GM21390 (cell line): ENCODE results near the gene NEK5.
"Not testable (repeated sequence)": the region's sequence is repeated elsewhere in the genome, so short reads cannot be mapped to it uniquely, and the experiment has no call there.

ENCODE experiments used
- ATAC-seq: cut with Tn5 transposase; IDR thresholded peaks from one replicate; pipeline ENCODE4 v1.9.1; 2021; ENCODE audit not compliant: unreplicated experiment

The NEK5 gene, protein sequence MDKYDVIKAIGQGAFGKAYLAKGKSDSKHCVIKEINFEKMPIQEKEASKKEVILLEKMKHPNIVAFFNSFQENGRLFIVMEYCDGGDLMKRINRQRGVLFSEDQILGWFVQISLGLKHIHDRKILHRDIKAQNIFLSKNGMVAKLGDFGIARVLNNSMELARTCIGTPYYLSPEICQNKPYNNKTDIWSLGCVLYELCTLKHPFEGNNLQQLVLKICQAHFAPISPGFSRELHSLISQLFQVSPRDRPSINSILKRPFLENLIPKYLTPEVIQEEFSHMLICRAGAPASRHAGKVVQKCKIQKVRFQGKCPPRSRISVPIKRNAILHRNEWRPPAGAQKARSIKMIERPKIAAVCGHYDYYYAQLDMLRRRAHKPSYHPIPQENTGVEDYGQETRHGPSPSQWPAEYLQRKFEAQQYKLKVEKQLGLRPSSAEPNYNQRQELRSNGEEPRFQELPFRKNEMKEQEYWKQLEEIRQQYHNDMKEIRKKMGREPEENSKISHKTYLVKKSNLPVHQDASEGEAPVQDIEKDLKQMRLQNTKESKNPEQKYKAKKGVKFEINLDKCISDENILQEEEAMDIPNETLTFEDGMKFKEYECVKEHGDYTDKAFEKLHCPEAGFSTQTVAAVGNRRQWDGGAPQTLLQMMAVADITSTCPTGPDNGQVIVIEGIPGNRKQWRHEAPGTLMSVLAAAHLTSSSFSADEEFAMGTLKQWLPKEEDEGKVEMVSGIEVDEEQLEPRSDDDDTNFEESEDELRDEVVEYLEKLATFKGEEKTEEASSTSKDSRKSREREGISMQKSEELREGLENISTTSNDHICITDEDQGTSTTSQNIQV

DNA sequence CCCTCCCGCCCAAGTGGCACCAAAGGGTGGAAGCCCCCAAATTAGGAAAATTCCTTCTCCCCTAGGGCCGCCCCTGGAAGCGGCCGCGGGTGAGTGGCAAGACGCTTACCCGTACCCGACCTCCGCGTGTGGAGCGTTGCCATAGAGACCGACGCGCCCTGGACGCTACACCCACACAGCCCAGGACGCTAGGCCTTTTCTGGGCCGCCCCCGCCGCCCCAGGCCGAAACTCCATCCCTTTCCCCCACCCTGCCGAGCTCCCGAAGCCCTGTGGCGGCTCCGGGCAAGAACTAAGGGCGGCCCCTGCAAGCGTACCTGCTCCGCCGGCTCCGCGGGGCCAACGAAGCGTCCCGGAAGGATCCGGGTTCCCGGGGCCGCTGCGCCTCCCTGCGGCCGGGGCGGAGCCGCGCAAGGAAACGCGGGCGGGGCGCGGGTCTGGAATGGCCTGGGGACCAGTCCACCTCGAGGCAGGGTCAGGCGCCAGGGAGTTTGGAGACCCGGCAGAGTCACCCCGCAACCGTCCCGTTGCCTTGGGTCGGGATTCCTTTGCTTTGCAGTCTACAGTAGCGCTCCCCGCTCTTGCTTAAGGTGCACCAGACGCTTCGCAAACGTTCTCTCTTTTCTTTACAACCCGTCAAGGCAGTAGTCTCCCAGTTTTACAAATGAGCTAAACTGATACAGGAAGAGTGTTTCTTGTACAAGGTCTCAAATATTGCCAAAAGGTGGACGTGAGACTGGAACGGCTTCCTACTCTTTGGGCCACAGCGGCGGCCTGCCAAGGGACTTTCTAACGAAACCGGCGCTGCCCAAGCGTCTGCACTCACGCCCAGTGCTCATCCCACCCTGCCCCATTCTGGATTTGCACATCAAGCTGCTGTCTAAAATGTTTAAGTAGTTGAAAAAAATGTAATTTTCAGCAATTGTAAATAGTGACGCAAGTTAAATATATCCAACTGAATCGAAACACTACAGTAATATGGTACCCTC lies at the start of gene NEK5:
NEK5 (minus strand) TSS at position 360 of the 987 bp plus-strand sequence. CDS start 1,591 bp downstream, outside the sequence.
- peak; percentile 61 for ATAC-seq

DNA sequence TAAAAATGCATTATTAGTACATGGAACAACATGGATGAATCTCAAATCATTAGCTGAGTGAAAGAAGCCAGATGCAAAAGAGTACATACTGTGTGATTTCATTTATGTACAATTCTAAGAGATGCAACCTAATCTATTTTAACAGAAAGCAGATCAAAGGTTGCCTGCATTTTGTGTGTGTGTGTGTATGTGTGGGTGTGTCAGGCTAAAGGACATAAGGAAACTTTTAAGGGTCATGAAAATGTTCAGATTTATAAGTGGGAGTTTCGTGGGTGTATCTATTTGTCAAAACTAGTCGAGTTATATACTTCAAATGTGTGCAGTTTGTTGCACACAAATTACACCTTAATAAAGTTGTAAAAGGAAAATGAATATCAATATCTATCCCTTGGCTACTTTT lies 48.4 kb upstream of the NEK5 start:
- ATAC-seq, result no peak

DNA sequence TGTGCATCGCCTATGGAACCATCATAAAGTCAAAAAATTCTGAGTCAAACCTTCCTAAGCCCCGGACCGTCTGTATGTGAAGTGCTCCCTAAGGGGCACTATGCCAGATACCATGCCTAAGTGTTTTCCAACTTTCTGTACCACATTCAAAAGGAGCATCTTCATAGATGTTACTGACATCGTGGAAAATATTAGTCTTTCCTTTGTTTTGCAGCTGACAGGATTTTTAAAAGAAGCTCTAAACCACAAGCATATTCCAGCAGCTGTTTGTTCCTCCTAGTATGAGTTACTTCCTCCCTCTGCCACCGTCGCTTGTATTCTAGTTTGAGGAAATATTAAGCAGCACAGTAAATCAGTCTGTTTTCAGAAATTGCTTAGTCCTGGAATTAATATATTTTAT lies 45.1 kb upstream of the NEK5 start:
- ATAC-seq, result not testable (repeated sequence)

DNA sequence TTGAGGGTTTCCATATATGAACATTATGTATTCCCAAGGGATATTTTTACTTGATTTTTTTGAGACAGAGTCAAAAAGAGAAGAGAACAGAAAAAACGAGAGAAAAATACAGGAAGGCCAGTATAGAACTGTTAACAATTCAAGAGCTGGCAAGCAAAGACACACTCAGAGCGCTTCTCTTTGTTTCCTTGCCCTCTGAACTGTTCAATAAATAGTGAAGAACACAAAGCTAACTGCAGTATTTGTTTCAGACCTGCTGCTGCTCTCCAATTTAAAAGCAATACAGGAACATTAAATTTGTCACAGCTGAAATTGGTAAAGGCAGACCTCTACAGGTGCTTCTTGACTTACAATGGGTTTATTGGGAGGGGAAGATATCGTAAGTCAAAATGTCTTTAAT lies 44.5 kb upstream of the NEK5 start:
- no peak for ATAC-seq

DNA sequence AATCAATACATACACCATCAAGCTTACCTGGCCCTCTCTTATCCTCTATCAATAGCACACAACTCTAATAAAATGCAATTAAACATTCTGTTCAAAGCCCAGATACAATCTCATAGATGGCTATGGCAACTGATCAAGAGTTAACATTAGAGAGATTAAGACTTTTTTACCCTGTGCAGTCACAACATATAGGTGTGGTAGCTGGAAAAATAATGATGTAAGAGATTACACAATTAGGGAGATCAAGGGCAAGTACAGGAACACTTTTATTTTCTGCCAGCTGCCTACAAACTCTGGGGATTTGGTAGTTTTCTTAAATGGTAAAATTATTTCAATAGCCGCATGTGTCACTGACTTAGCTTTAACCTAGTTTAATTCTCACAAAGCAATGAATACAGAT lies 42.8 kb upstream of the NEK5 start:
- not testable (repeated sequence) for ATAC-seq

DNA sequence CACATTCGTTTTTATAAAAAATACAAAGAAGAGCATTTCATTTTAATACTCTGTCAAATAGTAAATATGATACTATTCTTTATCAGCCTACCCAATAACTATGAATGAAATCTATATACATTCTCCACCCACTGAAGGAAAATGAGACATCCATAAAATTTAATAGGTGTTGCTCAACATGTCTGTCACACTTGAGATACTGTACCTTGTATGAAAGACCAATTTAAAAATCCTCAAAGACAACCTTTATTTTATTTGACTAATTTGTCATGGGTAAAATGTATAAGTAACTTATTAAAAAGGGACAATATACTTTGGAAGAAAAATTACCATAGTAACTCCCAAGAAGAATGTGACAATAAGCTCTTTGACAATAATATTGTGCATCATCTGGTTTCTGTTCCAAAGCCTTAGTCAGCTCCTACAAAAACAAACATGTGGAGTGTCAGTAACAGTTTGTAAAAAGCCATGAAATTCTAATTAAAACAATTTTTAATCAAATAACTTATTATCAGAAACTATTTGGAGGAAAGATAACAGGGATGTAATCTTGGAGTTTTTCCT lies 42.0 kb upstream of the NEK5 start:
- ATAC-seq, result not testable (repeated sequence)

DNA sequence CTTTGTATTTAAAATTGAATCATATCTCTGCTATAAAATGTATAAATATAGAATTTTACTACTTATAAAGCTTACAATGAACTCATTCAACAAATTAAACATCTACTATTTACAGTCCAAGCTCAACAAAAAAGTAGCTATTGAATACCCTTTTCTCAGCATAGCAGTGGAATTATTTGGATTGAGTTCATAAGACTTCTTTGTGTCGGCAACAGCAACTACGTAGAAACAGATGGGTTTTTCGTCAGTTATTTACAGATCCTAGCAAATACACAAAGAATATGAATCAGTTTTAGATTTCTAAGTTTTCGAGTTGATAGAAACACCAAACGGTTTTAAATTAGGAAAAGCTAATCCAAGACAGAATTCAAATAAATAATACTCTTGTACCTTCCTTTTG lies 41.0 kb upstream of the NEK5 start:
- ATAC-seq, result no peak

DNA sequence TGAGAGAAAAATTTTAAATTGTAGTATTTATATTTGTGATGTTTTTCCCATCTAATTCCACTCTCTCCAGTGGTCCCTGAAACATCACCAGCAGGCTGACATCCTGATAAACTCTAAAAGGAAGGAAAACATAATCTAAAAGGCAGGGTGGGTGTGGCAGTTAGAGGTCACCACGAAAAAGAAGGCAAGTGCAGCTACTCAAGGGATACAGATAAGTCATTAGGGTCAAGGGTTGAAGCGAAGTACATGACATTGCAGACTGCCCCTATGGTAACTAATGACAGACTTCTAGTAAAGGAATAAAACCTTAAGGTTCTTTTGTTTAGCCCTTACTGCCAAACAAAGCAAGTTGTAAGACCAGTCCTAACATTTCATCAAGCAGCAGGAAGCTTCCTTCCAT lies 36.5 kb upstream of the NEK5 start:
- ATAC-seq, result no peak

DNA sequence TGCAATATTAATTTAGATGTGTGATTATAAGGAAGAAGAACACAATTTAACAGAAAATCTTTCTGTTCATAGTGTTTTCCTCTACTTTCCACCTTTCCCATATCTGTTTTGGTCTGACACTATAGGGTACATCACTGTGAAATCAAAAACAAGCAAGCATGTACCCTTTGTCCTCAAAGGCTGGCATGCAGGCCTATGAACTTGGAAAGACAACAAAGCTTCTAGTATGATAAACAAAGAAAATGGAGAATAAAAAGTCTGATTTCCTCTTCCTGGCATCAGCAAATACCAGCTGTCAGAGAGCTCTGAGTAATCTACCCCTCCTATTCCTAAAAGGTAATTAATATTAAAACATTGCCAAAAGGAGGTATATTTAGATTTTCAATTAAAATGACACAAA lies 36.1 kb upstream of the NEK5 start:
- ATAC-seq, result no peak

DNA sequence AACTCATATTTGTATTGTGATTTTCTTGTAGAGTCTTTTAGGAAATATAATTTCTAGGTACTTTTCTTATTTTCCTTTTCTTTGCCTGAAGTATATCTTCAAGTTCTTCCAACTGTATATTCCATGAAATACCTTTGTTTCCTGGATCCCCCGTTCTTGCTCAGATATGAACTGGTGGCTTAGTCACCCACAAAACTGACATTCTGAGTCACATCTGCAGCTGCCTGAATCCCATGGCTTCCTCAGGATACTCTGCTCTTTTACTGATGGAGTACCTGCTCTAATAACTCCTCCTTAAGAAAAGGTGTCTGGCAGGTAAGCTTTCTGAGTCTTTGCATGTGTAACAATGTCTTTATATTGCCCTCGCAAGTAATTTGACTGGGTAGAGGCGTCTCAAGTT lies 35.0 kb upstream of the NEK5 start:
- not testable (repeated sequence) for ATAC-seq

DNA sequence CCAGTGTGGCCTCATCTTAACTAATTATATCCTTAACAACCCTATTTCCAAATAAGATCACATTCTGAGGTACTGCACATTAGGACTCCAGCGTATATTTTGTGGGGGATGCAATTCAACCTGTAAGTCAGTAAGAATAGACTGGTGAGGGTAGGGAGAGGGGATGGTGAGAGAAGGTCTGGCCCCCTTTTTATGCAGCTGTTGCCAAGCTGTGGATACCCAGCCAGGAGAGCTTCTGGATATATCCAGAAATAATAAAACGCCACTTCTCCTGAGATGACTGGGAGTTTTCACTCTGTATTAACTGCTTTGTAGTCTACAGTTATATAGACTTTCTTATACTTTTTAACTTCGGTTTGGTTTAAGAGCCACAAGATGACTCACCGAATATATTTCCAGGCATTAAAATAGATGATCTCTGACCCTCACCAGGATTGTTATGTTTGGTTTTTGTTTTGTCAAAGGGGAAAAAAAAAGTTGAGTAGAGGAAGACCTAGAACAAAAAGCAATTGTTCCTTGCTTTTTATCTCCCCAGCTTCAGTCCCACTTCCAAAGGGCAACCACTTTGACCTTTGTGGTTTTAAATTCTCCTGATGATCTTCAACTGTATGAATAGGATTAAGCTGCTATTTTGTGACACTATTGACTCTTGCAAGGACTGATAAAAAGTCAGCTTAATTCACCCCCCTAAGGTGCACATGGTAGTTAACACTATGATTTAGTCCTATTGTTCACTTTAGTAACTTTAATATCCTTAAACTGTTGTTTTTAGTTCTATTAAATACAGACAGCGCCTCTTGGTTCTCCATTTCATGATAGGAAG lies 33.6 kb upstream of the NEK5 start:
- ATAC-seq, result no peak

DNA sequence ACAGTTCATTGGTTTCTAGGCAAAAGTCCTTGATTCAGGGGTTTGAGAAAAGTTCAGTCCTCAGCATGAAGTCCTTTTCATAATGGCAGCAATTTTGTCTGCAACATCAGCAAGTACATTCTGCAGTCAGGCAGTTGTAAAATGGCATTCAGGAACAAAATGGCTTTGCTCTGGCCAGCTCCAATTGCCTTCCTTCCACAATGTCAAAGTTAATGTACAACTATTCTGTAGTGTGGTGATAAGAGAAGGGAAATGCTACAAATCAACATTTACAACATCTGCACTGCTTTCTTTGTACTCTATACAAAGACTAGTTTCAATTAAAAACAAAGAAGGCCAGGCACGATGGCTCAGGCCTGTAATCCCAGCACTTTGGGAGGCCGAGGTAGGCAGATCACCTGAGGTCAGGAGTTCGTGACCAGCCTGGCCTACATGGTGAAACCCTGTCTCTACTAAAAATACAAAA lies 32.3 kb upstream of the NEK5 start:
- ATAC-seq, result no peak

DNA sequence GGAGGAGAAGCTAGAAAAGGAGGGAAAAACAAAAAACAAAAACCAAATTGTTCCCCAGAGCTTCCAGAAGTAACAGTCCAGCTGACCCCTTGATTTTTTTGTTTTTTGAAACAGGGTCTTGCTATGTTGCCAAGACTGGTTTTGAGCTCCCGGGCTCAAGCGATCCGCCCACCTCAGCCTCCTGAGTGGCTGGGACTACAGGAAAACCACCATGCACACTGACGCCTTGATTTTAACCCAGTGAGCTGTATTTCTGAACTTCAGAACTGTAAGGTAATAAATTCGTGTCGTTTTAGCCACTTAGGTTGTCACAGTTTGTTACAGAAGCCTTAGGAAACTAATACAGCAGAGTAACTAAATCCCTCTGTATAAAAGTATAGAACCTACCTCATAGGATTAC lies 31.6 kb upstream of the NEK5 start:
- ATAC-seq, result no peak

DNA sequence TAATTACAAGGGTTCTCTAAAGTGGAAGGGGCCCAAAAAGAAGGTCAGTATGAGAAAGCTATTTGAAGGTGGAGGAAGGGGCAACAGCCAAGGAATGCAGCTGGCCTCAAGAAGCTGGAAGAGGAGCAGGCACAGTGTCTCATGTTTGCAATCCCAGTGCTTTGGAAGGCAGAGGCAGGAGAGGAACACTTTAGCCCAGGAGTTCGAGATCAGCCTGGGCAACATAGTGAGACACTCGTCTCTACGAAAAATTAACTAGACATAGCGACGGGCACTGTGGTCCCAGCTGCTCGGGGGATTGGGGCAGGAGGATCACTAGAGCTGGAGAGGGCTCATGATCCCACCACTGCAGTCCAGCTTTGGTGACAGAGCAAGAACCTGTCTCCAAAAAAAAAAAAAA lies 31.2 kb upstream of the NEK5 start:
- no peak for ATAC-seq

DNA sequence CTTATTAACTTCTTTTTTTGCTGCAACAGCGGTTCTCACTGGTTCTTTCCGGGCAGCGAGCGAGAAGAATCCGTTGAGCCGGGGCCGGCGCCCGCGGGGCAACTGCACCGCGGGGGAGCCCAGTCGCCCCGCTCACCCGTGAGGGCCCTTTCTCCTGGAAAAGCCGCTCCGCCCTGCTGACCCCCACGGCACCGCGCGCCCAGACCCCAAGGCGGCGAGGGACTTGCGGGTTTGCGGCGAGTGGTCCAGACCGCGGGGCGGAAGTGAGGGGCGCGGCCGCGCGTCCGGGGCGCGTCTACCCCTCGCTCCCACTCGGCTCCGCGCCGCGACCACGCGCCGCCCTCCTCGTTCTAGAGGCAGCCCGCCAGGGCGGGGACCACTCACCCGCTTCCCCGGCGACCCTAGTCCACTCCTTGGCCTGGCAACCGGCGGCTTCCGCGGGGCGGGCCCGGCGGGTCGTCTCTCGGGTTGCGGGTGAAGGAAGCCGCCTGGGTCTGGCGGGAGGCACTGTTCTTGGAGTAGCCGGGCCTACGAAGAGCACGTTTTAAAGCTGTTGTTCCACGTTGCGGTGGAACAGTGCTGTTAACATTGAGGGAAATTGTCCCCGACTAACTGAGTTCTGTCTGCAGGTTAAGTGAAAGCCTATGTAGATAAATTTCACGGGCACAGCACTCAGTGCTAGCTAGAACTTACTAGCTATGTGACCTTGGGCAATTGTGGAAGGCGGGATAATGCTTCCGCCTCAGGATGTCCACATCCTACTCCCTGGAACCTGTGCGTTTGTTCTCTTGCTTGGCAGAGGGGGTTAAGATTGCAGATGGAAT lies 30.5 kb upstream of the NEK5 start, which contains the start of gene NEK3:
NEK3 (minus strand) TSS at position 439 of the 824 bp plus-strand sequence. CDS start 3,406 bp downstream, outside the sequence.
- peak; percentile 81 for ATAC-seq

DNA sequence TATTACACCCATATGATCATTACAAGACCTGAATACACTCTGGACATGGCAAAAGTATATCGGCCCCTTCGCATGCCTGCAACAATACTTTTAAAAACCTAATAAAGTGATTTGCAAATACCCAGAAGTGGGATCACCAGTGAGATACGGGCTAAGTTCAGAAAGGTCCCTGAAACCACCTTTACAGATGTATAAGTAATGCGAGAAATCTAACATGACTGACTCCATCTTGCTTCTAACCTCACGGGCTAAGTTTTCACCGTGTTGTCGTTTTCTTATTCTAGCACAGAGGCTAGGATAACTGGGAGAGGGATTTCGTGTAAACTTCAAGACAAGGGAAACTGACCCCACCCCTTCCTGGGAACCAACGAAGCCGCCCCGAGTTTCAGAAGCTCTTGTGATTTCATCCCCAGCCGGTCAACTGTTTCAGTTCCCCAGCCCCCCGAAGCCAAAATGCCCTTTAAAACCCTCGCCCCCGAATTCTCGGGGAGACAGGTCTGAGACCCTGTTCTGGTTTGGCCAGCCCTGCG lies 29.8 kb upstream of the NEK5 start:
- peak; percentile 1 for ATAC-seq

DNA sequence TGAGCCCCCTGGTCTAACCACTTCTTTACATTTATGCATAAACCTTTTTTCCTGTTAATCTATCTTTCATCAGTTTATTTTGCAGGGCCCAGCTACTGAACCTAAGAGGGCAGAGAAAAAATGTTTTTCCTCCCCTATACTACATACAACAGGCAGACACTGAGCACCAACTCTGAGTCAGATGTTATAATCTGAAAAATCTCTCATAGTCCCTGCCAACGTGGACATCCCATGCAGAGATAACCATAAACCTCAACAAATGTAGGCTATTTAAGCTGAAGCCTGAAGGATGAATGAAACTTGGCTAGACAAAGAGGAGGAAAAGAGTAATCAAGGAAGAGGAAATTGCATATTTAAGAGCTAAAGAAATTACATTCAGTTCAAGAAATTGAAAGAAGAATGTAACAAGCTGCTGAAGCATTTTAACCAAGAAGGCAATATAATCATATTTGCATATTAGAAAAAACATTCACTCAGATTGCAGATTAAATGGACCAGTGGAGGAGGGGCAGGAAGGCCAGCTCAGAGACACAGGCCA lies 27.9 kb upstream of the NEK5 start:
- ATAC-seq, result no peak

DNA sequence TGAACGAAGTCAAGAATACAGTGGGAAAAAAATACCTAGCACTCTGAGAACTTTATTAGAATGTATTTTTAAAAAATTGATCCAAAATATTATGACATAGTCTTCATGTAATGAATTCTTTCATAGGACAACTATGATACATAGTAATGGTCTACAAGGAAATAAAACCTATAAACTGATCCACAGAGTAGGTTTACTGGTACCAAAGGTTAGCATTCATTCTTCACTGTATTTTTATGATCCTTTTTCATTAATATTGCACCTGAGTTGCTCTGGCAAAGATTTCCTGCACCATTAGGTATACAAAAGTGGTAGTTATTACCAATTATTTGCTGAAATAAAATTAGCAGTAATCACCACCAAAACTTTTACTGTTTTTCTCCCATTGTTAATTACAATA lies 26.3 kb upstream of the NEK5 start:
- no peak for ATAC-seq
